ENCODE data around the gene SLC41A2. TPM values are rescaled to one million over a fixed set of nuclear protein-coding genes. Genes with fewer than 3 reads are reported as not detected.

The SLC41A2 gene
- polyA plus RNA-seq (2013, experiment 1 of 2), result 1.1 TPM
- 3.6 TPM for polyA plus RNA-seq (2013, experiment 2 of 2)

GRCh38 chr12:104958001-104958804 lies at the start of gene SLC41A2:
SLC41A2 (minus strand) TSS chr12:104958290; CDS start chr12:104928527, 29,763 bp downstream.
- 1% methylated on average over 83 of the region's 83 CpGs for WGBS
- Histone ChIP-seq H3K9ac (ENCODE audit: low read depth, low read length) (peak within 1 kb of the TSS; percentile 85), H3K27ac (ENCODE audit: low read depth, low read length) (peak within 1 kb of the TSS; percentile 43; the same call in 1 of the 2 replicates), H3K4me1 (ENCODE audit: insufficient read depth, low read length) (0 out of 2 replicates have a peak, but pooled peaks cover 4% of the 10 kb centered on the region), H3K36me3 (ENCODE audit: insufficient read depth, low read length) (no peaks in the 10 kb centered on the region), H3K4me3 (ENCODE audit: low read length) (peak within 1 kb of the TSS; percentile 89), H3K9me3 (ENCODE audit: insufficient read depth, low read depth, low read length) (no peaks in the 10 kb centered on the region), H3K27me3 (ENCODE audit: insufficient read depth, low read length) (peaks cover 36% of the 10 kb centered on the region)

- Histone ChIP-seq H3K9me3 (ENCODE audit: insufficient read depth, low read depth, low read length) (peaks cover 5% of the 10 kb centered on the region; the same call in 1 of the 2 replicates), H3K27ac (ENCODE audit: low read depth, low read length) (no peak overlapping the region), H3K4me1 (ENCODE audit: insufficient read depth, low read length) (no peaks in the 10 kb centered on the region), H3K9ac (ENCODE audit: low read depth, low read length) (no peak overlapping the region), H3K4me3 (ENCODE audit: low read length) (no peak overlapping the region), H3K36me3 (ENCODE audit: insufficient read depth, low read length) (peaks cover 98% of the 10 kb centered on the region), H3K27me3 (ENCODE audit: insufficient read depth, low read length) (no peaks in the 10 kb centered on the region)
Measured at GRCh38 chr12:105001476-105001875, 43.4 kb upstream of the SLC41A2 start.

GRCh38 chr12:104999347-104999685 lies 41.2 kb upstream of the SLC41A2 start:
- no peak overlapping the region for H3K4me3 ChIP-seq (ENCODE audit: low read length)
- peaks cover 5% of the 10 kb centered on the region; the same call in 1 of the 2 replicates for H3K9me3 ChIP-seq (ENCODE audit: insufficient read depth, low read depth, low read length)
- no peaks in the 10 kb centered on the region for H3K27me3 ChIP-seq (ENCODE audit: insufficient read depth, low read length)
- no peak overlapping the region for H3K27ac ChIP-seq (ENCODE audit: low read depth, low read length)
- 93% methylated on average over 7 of the region's 7 CpGs for WGBS
- H3K36me3 ChIP-seq (ENCODE audit: insufficient read depth, low read length), result peaks cover 96% of the 10 kb centered on the region
- no peak overlapping the region for H3K9ac ChIP-seq (ENCODE audit: low read depth, low read length)
- H3K4me1 ChIP-seq (ENCODE audit: insufficient read depth, low read length), result no peaks in the 10 kb centered on the region

- Histone ChIP-seq H3K27me3 (ENCODE audit: insufficient read depth, low read length) (no peaks in the 10 kb centered on the region), H3K4me3 (ENCODE audit: low read length) (no peak overlapping the region), H3K9ac (ENCODE audit: low read depth, low read length) (no peak overlapping the region), H3K9me3 (ENCODE audit: insufficient read depth, low read depth, low read length) (peaks cover 5% of the 10 kb centered on the region; the same call in 1 of the 2 replicates), H3K36me3 (ENCODE audit: insufficient read depth, low read length) (peaks cover 98% of the 10 kb centered on the region), H3K4me1 (ENCODE audit: insufficient read depth, low read length) (no peaks in the 10 kb centered on the region), H3K27ac (ENCODE audit: low read depth, low read length) (no peak overlapping the region)
- 96% methylated on average over 15 of the region's 15 CpGs for WGBS
Measured at GRCh38 chr12:104998423-104999346, 40.6 kb upstream of the SLC41A2 start.

GRCh38 chr12:104997541-104997940 lies 39.5 kb upstream of the SLC41A2 start:
- Histone ChIP-seq H3K27ac (ENCODE audit: low read depth, low read length) (no peak overlapping the region), H3K4me3 (ENCODE audit: low read length) (no peak overlapping the region), H3K9ac (ENCODE audit: low read depth, low read length) (no peak overlapping the region), H3K9me3 (ENCODE audit: insufficient read depth, low read depth, low read length) (peaks cover 5% of the 10 kb centered on the region; the same call in 1 of the 2 replicates), H3K36me3 (ENCODE audit: insufficient read depth, low read length) (peaks cover 98% of the 10 kb centered on the region), H3K4me1 (ENCODE audit: insufficient read depth, low read length) (no peaks in the 10 kb centered on the region), H3K27me3 (ENCODE audit: insufficient read depth, low read length) (no peaks in the 10 kb centered on the region)
- WGBS, result 100% methylated on average over 2 of the region's 3 CpGs

GRCh38 chr12:104994336-104994735 lies 36.2 kb upstream of the SLC41A2 start:
- no peaks in the 10 kb centered on the region for H3K4me1 ChIP-seq (ENCODE audit: insufficient read depth, low read length)
- no peaks in the 10 kb centered on the region for H3K27me3 ChIP-seq (ENCODE audit: insufficient read depth, low read length)
- H3K27ac ChIP-seq (ENCODE audit: low read depth, low read length), result no peak overlapping the region
- no peak overlapping the region for H3K9ac ChIP-seq (ENCODE audit: low read depth, low read length)
- 88% methylated on average over 3 of the region's 3 CpGs for WGBS
- no peaks in the 10 kb centered on the region for H3K9me3 ChIP-seq (ENCODE audit: insufficient read depth, low read depth, low read length)
- no peak overlapping the region for H3K4me3 ChIP-seq (ENCODE audit: low read length)
- peaks cover 98% of the 10 kb centered on the region for H3K36me3 ChIP-seq (ENCODE audit: insufficient read depth, low read length)

- peaks cover 11% of the 10 kb centered on the region; the same call in 1 of the 2 replicates for H3K4me1 ChIP-seq (ENCODE audit: insufficient read depth, low read length)
- no peak overlapping the region for H3K9ac ChIP-seq (ENCODE audit: low read depth, low read length)
- H3K4me3 ChIP-seq (ENCODE audit: low read length), result no peak overlapping the region
- H3K27ac ChIP-seq (ENCODE audit: low read depth, low read length), result no peak overlapping the region
- no peaks in the 10 kb centered on the region for H3K27me3 ChIP-seq (ENCODE audit: insufficient read depth, low read length)
- WGBS, result 93% methylated on average over 3 of the region's 3 CpGs
- H3K9me3 ChIP-seq (ENCODE audit: insufficient read depth, low read depth, low read length), result no peaks in the 10 kb centered on the region
- H3K36me3 ChIP-seq (ENCODE audit: insufficient read depth, low read length), result peaks cover 84% of the 10 kb centered on the region
Measured at GRCh38 chr12:104991565-104992128, 33.6 kb upstream of the SLC41A2 start.

GRCh38 chr12:104990950-104991349 lies 32.9 kb upstream of the SLC41A2 start:
- Histone ChIP-seq H3K4me1 (ENCODE audit: insufficient read depth, low read length) (peaks cover 11% of the 10 kb centered on the region; the same call in 1 of the 2 replicates), H3K9me3 (ENCODE audit: insufficient read depth, low read depth, low read length) (no peaks in the 10 kb centered on the region), H3K27ac (ENCODE audit: low read depth, low read length) (no peak overlapping the region), H3K9ac (ENCODE audit: low read depth, low read length) (no peak overlapping the region), H3K27me3 (ENCODE audit: insufficient read depth, low read length) (no peaks in the 10 kb centered on the region), H3K4me3 (ENCODE audit: low read length) (no peak overlapping the region), H3K36me3 (ENCODE audit: insufficient read depth, low read length) (peaks cover 77% of the 10 kb centered on the region)
- WGBS, result 93% methylated on average over 3 of the region's 4 CpGs

- peak within 1 kb of the TSS; percentile 97 for H3K9ac ChIP-seq (ENCODE audit: low read depth, low read length)
- no peaks in the 10 kb centered on the region for H3K27me3 ChIP-seq (ENCODE audit: insufficient read depth, low read length)
- H3K36me3 ChIP-seq (ENCODE audit: insufficient read depth, low read length), result peaks cover 33% of the 10 kb centered on the region
- H3K27ac ChIP-seq (ENCODE audit: low read depth, low read length), result peak within 1 kb of the TSS; percentile 74
- H3K4me3 ChIP-seq (ENCODE audit: low read length), result peak within 1 kb of the TSS; percentile 98
- H3K9me3 ChIP-seq (ENCODE audit: insufficient read depth, low read depth, low read length), result no peaks in the 10 kb centered on the region
- peaks cover 15% of the 10 kb centered on the region; the same call in 1 of the 2 replicates for H3K4me1 ChIP-seq (ENCODE audit: insufficient read depth, low read length)
- whole genome bisulfite sequencing, result under 1% methylated on average over 56 of the region's 59 CpGs
Measured at GRCh38 chr12:104986022-104986941, 28.2 kb upstream of the SLC41A2 start, which contains the start of gene NOPCHAP1. NOPCHAP1 (plus strand) TSS chr12:104986316; CDS start chr12:104986353, 37 bp downstream.

- Histone ChIP-seq H3K4me1 (ENCODE audit: insufficient read depth, low read length) (peaks cover 15% of the 10 kb centered on the region; the same call in 1 of the 2 replicates), H3K9ac (ENCODE audit: low read depth, low read length) (no peak overlapping the region), H3K4me3 (ENCODE audit: low read length) (no peak overlapping the region), H3K36me3 (ENCODE audit: insufficient read depth, low read length) (peaks cover 22% of the 10 kb centered on the region), H3K27ac (ENCODE audit: low read depth, low read length) (no peak overlapping the region), H3K9me3 (ENCODE audit: insufficient read depth, low read depth, low read length) (no peaks in the 10 kb centered on the region), H3K27me3 (ENCODE audit: insufficient read depth, low read length) (no peaks in the 10 kb centered on the region)
- WGBS, result 88% methylated on average over 3 of the region's 4 CpGs
Measured at GRCh38 chr12:104985206-104985605, 27.1 kb upstream of the SLC41A2 start.
